CD4-positive, alpha-beta T cell treated with Interferon gamma for 1 hour (primary cell): ENCODE results near the gene ANO9.

Experiments used
- DNase-seq: peaks from one replicate; pipeline ENCODE4 v3.0.0-alpha.2; 2020

The ANO9 gene

DNA sequence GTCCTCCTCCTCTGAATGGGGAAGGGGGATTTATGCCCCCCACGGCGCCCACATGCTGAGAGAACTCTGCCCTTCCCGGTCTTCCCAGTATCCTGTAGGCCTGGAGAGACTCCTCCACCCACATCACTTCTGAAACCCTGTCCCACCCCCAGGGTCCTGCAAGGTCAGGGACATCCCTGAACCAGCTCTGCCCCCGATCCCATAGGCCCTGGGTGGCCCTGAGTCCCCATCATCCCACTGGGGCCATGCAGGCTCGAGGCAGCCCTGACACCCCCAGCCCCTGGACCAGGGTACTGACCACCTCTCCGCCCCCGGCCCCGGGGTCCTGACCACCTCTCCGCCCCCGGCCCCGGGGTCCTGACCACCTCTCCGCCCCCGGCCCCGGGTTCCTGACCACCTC, 60.8 kb downstream of the ANO9 start:
- DNase-seq: no peak

- DNase-seq: no peak
Observed at GRCh38 chr11:380491-380890, 61.3 kb downstream of the ANO9 start.

GRCh38 chr11:380095-380480, 61.7 kb downstream of the ANO9 start:
- no peak for DNase-seq

DNA sequence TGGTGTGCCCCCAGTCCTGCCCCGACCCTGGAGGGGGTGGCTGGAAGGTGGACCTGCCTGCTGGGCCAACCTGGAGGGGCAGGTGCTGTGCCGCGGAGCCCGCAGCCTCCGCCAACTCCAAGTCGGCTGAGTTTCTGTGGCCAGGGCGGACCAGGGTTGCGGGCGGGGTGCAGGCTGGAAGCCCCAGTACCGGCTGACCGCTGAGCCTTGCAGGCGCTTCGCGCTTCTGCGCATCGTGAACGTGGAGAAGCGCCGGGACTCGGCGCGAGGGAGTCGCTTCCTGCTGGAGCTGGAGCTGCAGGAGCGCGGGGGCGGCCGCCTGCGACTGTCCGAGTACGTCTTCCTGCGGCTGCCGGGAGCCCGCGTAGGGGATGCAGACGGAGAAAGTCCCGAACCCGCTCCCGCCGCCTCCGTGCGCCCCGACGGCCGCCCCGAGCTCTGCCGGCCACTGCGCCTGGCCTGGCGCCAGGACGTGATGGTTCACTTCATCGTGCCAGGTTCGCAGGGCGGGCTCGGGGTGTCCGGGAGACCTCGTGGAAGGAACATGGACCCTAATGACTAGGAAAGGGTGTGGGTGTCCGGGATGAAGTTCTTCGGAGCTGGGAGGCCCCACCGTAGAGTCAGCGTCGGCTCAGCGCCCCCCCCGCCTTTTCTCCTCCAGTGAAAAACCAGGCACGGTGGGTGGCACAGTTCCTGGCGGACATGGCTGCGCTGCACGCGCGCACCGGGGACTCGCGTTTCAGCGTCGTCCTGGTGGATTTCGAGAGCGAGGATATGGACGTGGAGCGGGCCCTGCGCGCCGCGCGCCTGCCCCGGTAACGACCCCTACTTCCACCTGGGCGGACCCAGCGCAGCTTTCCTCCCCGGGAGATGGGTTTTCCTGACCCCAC, 62.4 kb downstream of the ANO9 start:
- no peak for DNase-seq

- DNase-seq: no peak
Observed at GRCh38 chr11:377883-378500, 63.8 kb downstream of the ANO9 start.

DNA sequence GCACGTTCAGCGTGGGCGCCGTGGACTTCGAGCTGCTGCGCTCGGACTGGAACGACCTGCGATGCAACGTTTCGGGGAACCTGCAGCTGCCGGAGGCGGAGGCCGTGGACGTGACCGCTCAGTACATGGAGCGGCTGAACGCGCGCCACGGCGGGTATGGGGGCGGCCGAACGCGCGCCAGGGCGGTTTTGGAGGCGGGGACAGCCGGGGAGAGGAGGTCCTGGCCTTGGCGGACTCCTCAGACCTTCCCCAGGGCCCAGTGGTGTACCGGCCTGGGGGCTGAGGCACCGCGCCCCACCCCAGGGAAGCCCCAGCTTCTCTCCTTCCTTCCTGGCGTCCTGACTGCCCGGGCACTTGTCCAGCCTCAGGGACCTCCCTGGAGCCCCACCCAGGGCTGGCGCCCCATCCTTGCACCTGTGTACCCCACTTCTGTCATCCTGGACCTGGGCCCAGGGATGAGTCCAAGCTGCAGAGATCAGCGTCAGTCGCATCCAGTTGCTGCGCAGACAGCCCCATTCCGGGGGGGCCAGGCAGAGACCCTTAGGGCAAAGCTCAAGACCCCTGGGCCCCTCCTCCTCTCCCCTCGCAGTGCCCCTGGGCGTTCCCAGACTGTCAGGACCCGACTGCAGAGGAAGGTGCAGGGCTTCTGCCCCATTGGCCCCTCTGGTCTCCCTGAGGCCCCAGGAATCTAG, 64.5 kb downstream of the ANO9 start:
- DNase-seq: no peak

- no peak for DNase-seq
Observed at GRCh38 chr11:376531-377173, 65.2 kb downstream of the ANO9 start.

DNA sequence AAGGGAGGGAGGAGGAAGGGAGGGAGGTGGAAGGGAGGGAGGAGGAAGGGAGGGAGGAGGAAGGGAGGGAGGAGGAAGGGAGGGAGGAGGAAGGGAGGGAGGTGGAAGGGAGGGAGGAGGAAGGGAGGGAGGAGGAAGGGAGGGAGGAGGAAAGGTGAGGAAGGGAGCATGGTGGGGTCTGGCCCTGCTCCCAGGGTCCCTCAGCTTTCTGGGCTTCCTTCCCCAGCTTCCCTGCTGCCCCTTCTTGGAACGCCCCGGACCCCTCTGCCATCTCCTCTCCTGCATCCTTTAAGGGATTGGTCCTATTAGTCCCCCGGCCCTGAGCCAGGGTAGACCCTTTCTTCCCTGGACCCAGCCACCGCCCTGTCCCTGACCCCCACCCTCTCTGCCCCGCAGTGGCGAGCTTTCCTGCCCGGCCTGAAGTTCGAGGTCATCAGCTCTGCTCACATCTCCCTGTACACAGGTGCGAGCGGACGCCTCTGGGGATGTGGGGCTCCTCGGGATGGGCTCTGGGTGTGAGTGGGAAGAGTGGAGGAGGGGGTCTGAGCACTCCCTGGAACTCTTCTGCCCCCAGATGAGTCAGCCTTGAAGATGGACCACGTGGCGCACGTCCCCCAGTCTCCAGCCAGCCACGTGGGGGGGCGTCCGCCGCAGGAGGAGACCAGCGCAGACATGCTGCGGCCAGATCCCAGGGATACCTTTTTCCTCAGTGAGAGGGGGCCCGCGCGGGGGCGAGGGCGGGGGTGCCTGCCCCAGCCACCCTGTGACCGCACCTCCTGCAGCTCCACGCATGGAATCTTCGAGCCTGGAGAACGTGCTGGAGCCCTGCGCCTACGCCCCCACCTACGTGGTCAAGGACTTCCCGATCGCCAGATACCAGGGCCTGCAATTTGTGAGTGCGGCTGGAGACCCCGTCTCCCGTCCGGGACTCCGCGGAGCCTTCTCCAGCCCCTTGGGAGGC, 66.5 kb downstream of the ANO9 start:
- DNase-seq: no peak

- no peak for DNase-seq
Observed at GRCh38 chr11:373716-374551, 67.9 kb downstream of the ANO9 start.

- no peak for DNase-seq
Observed at GRCh38 chr11:372809-373715, 68.7 kb downstream of the ANO9 start.

GRCh38 chr11:371716-372590, 69.9 kb downstream of the ANO9 start:
- DNase-seq: no peak

DNA sequence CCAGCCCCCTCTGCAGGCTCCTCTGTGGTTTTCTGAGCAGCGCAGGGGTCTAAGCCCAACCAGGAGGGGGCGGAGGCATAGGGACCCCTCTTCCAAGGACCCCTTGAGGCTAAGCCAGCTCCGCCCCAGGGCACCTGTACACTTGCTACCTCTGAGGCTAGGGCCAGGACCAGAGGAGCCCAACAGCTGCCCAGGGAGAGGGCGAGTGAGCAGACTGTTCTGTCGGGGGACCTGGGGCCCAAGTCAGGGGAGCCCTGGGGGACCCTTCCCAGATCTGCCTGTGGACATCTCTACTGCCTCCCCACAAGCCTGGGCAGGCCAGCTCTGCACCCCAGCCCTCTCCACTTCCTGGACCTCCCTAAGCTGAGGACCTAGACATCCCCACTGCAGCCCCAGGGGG, 70.8 kb downstream of the ANO9 start:
- no peak for DNase-seq

GRCh38 chr11:370070-370941, 71.5 kb downstream of the ANO9 start:
- no peak for DNase-seq

DNA sequence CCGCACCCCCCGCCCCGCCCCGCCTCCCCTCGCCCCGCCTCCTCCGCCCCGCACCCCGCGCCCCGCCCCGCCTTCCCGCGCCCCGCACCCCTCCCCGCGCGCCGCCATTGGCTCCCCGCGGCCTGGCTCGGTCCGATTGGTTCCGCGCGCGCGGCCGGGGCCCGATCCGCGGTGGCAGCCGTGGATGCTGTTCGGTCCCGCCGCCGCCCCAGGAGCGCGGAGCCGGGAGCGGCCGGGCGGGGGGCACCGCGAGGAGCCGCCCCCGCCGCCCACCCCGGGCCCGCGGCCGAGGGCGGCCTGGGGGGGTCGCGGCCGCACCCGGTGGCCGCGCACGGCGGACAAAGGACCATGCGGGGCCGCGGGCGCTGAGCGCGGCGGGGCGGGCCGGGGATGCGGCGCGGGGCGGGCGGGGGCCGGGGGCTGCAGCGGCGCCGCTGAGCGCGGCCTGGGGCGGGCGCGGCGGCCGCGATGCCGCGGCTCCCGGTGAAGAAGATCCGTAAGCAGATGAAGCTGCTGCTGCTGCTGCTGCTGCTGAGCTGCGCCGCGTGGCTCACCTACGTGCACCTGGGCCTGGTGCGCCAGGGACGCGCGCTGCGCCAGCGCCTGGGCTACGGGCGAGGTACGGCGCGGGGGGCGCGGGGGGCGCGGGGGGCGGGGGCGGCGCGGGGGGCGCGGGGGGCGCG, 72.3 kb downstream of the ANO9 start, which contains the start of gene B4GALNT4:
TSS of gene B4GALNT4 (plus strand) at position 164 of the 683 bp plus-strand sequence. CDS start at position 469, 305 bp downstream.
- no peak for DNase-seq

GRCh38 chr11:368414-369335, 73.1 kb downstream of the ANO9 start:
- no peak for DNase-seq

DNA sequence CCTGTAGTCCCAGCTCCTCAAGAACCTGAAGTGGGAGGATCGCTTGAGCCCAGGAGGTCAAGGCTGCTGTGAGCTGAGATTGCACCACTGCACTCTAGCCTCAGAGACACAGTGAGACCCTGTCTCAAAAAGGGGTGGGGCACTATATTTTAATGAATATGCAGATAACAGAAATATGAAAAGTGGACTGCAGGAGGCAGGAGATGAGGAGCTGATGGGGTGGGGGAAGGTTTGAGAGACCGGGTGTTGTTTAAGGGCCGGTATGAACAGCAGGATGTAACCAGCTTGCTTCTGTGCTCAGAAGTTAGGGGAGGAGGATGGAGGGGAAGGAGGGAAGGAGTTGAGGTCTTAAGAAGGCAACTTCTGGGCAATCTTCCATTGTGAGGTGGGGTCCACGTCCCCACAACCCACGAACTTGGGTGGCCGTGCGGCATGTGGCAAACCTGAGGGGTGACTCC, 73.8 kb downstream of the ANO9 start:
- no peak for DNase-seq
